Neuronal stem cell (in vitro differentiated cells): ENCODE measurements around the gene FIGLA.

Source experiments
- DNase-seq: peaks from one replicate; pipeline ENCODE4 v3.0.0-alpha.2; 2013; ENCODE audit warnings: low spot score
- H2AFZ ChIP-seq: one replicate; pipeline ENCODE4 v1.6.1; 2013; ENCODE audit warnings: mild to moderate bottlenecking, low read length, inconsistent platforms
- H2AK5ac ChIP-seq: 2 replicates; pipeline ENCODE4 v1.6.1; 2013; ENCODE audit warnings: low read depth, mild to moderate bottlenecking, inconsistent platforms, low read length, moderate library complexity, mixed read lengths
- H2BK120ac ChIP-seq: 2 replicates; pipeline ENCODE4 v1.6.1; 2013; ENCODE audit warnings: low read depth, mild to moderate bottlenecking, inconsistent platforms, low read length, moderate library complexity, mixed read lengths
- H2BK12ac ChIP-seq: one replicate; pipeline ENCODE4 v1.6.1; 2013; ENCODE audit warnings: low read length, inconsistent platforms
- H2BK15ac ChIP-seq: 2 replicates; pipeline ENCODE4 v1.6.1; 2013; ENCODE audit warnings: mild to moderate bottlenecking, low read length, inconsistent platforms, mixed read lengths
- H2BK5ac ChIP-seq: one replicate; pipeline ENCODE4 v1.6.1; 2013; ENCODE audit warnings: inconsistent platforms, mild to moderate bottlenecking, low read length, moderate library complexity
- H3K14ac ChIP-seq: one replicate; pipeline ENCODE4 v1.6.1; 2013; ENCODE audit warnings: low read length, inconsistent platforms
- H3K18ac ChIP-seq: 2 replicates; pipeline ENCODE4 v1.6.1; 2013; ENCODE audit warnings: low read length, inconsistent platforms
- H3K23ac ChIP-seq: 2 replicates; pipeline ENCODE4 v1.6.1; 2013; ENCODE audit warnings: low read depth, mild to moderate bottlenecking, mixed read lengths, low read length, inconsistent platforms; ENCODE audit not compliant: poor library complexity
- H3K27ac ChIP-seq: replicated peaks from 3 replicates; pipeline ENCODE4 v1.5.1; 2013; ENCODE audit warnings: low read length, inconsistent platforms
- H3K27me3 ChIP-seq, 3 experiments: 2 replicates each; pipeline ENCODE4 v1.6.1; 2013; ENCODE audit warnings: low read length in 3 of 3, mild to moderate bottlenecking in 2 of 3, inconsistent platforms in 1 of 3, low read depth in 1 of 3, mixed read lengths in 1 of 3, moderate library complexity in 1 of 3; ENCODE audit not compliant: control insufficient read depth in 3 of 3, insufficient read depth in 3 of 3
- H3K36me3 ChIP-seq, 2 donors: replicated peaks in 1 of 2; 2 replicates each; pipeline ENCODE4 v1.6.1; 2013; ENCODE audit warnings: low read length in 2 of 2; ENCODE audit not compliant: control insufficient read depth in 2 of 2, insufficient read depth in 2 of 2
- H3K4ac ChIP-seq: 2 replicates; pipeline ENCODE4 v1.6.1; 2013; ENCODE audit warnings: inconsistent platforms, mild to moderate bottlenecking, low read length, moderate library complexity
- H3K4me1 ChIP-seq, 2 donors: 1 replicate in 1 of 2; 2 replicates in 1 of 2; pipeline ENCODE4 v1.6.1; 2013; ENCODE audit warnings: low read length in 2 of 2, low read depth in 1 of 2; ENCODE audit not compliant: control insufficient read depth in 2 of 2, insufficient read depth in 1 of 2
- H3K4me2 ChIP-seq: one replicate; pipeline ENCODE4 v1.6.1; 2013; ENCODE audit warnings: mild to moderate bottlenecking, low read length, inconsistent platforms; ENCODE audit not compliant: insufficient read depth, poor library complexity, severe bottlenecking
- H3K4me3 ChIP-seq, 2 donors: 2 replicates each; pipeline ENCODE4 v1.5.1; 2013; ENCODE audit warnings: low read length in 2 of 2, mild to moderate bottlenecking in 2 of 2, inconsistent platforms in 1 of 2, moderate library complexity in 1 of 2
- H3K79me1 ChIP-seq: one replicate; pipeline ENCODE4 v1.6.1; 2013; ENCODE audit warnings: low read depth, mild to moderate bottlenecking, inconsistent platforms, low read length, moderate library complexity
- H3K9ac ChIP-seq: one replicate; pipeline ENCODE4 v1.6.1; 2013; ENCODE audit warnings: mild to moderate bottlenecking, low read depth, low read length, inconsistent platforms; ENCODE audit not compliant: poor library complexity
- H3K9me3 ChIP-seq, 2 donors: replicated peaks in 1 of 2; 2 replicates each; pipeline versions ENCODE3 to v1.6.1; 2013; ENCODE audit warnings: low read length in 2 of 2, mild to moderate bottlenecking in 2 of 2, inconsistent platforms in 1 of 2, low read depth in 1 of 2, mixed read lengths in 1 of 2, moderate library complexity in 1 of 2; ENCODE audit not compliant: control insufficient read depth in 2 of 2, insufficient read depth in 1 of 2
- H4K8ac ChIP-seq: one replicate; pipeline ENCODE4 v1.6.1; 2013; ENCODE audit warnings: low read depth, mild to moderate bottlenecking, inconsistent platforms, low read length, moderate library complexity
- H4K91ac ChIP-seq: one replicate; pipeline ENCODE4 v1.6.1; 2013; ENCODE audit warnings: low read length, low read depth, mild to moderate bottlenecking, inconsistent platforms; ENCODE audit not compliant: poor library complexity
- WGBS, 2 donors: extraction: QIAGEN DNeasy Blood & Tissue Kit; methylation state at CpG; one replicate each; pipeline ENCODE4 v1.1.7; 2013; ENCODE audit warnings: missing lambda C conversion rate in 2 of 2, mixed read lengths in 1 of 2; ENCODE audit not compliant: insufficient read length in 2 of 2, insufficient replicate concordance in 1 of 2; ENCODE audit errors: extremely low coverage in 2 of 2; 5-methylcytosine and 5-hydroxymethylcytosine counted together

The FIGLA gene

DNA sequence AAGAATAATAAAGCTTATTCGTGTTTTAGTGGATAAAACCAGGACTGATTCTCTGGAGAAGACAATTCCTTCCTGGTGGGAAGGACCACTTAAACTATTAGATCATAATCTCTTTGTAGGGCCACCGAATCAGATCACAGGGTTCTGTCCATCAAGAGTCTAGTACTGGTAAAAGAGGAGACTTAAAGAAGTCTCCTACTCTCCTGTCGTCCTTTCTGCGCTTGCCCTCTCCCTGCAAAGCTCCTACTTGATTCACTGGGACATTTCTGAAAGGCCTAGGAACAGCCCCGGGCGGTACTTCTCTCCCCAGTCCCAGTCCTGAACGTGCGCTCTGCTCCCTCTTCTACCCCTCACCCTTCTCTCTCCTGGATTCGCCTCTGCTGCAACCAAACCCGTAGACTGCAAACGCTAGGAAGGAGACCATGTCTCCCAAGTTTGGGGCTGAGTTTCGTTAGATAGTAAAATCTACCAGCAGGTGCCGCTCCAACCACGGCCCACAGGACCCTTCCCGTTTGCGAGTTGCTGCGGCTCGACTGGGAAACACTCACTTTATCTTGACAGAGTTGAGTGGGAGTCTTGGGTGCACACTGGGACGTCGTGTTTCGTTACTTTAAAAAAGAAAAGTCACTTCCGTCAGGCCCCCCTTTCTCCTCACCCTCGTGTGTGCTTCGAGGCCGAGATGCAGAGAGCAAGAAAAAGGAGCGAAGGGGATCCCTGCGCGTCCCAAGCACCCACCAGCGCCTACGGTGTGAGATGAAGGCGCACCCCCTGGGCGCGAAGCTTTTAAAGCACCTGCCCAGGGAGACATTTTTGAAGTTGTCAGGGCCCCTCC lies 923 bp downstream of the FIGLA start:
- Histone ChIP-seq H3K4me3 (no peak overlapping the region), H3K18ac (peak overlapping the region; percentile 48), H3K23ac (no peak overlapping the region), H2AFZ (peak overlapping the region; percentile 78), H2BK15ac (no peak overlapping the region), H3K27ac (no peak overlapping the region), H4K8ac (no peak overlapping the region), H2BK12ac (no peak overlapping the region), H2BK120ac (no peak overlapping the region), H3K79me1 (no peaks in the 10 kb centered on the region), H3K4me1 (peaks cover 0 to 2% of the 10 kb centered on the region in 2 donors), H4K91ac (no peak overlapping the region), H3K14ac (no peak overlapping the region), H3K4ac (no peak overlapping the region), H3K9me3 (peaks cover 0 to 8% of the 10 kb centered on the region in 2 donors), H2AK5ac (no peak overlapping the region), H3K36me3 (no peaks in the 10 kb centered on the region), H3K4me2 (peak overlapping the region; percentile 88), H3K27me3 (peaks cover 12 to 80% (median 40%) of the 10 kb centered on the region in 3 experiments), H2BK5ac (no peak overlapping the region), H3K9ac (peak overlapping the region; percentile 50)
- WGBS, 2 donors = no CpG with 5 or more reads among the region's 33 CpGs
- DNase-seq = peak; percentile 68

DNA sequence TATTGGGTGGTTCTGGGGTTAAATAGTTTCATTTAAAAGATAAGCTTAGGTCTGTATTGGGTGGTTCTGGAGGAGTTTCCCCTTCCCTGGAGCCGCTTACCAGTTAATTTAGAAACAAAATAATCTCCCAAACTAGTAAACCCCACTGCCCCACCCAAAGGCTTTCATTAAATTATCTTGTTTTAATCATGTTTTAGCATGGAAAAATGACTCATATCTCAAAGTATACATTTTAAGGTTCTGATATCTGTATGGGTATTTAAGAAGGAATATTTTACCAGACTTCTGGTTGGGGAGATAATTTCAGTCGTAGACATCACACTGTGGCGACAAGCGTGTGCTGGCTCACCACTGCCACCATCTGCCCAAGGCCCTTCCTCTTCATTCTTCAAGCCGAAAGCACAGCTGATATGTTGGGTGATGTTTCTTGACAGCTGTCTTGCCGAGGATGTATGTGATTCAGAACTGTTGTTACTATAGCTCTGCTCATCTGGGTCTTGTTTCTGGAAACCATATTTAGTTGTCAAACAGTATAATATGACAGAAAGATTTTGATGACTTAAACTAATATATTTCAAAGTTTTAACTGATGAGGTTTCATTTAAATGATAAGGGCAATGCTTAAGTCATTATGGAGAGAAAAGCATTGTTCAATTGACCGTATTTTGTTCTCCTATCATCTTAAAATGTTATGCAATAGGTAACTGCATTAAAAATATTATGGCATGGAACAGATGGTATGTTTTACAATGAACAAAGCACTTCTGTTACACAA lies 5.1 kb downstream of the FIGLA start:
- H4K8ac ChIP-seq = no peak overlapping the region
- H3K23ac ChIP-seq = no peak overlapping the region
- H2AK5ac ChIP-seq = no peak overlapping the region
- no peak overlapping the region for H2BK15ac ChIP-seq
- no peak overlapping the region for H3K9ac ChIP-seq
- H3K9me3 ChIP-seq = no peaks in the 10 kb centered on the region
- no peaks in the 10 kb centered on the region for H3K79me1 ChIP-seq
- no peak overlapping the region for H3K18ac ChIP-seq
- H3K4ac ChIP-seq = no peak overlapping the region
- no CpG with 5 or more reads among the region's 7 CpGs for WGBS, 2 donors
- H3K27ac ChIP-seq = no peak overlapping the region
- no peak overlapping the region for H3K4me2 ChIP-seq
- H3K14ac ChIP-seq = no peak overlapping the region
- peaks cover 0 to 4% of the 10 kb centered on the region in 2 donors for H3K4me1 ChIP-seq
- no peak overlapping the region for H2BK120ac ChIP-seq
- no peak overlapping the region for H4K91ac ChIP-seq
- no peaks in the 10 kb centered on the region for H3K36me3 ChIP-seq
- no peak overlapping the region for H3K4me3 ChIP-seq
- no peak overlapping the region for H2AFZ ChIP-seq
- no peak overlapping the region for H2BK12ac ChIP-seq
- no peak overlapping the region for H2BK5ac ChIP-seq
- peaks cover 6 to 48% (median 21%) of the 10 kb centered on the region in 3 experiments for H3K27me3 ChIP-seq
- DNase-seq = peak; percentile 6

GRCh38 chr2:70784320-70784719 lies 6.1 kb downstream of the FIGLA start:
- H3K4ac ChIP-seq = no peak overlapping the region
- H3K4me2 ChIP-seq = no peak overlapping the region
- WGBS, 2 donors = no CpG with 5 or more reads among the region's 2 CpGs
- no peak overlapping the region for H2AFZ ChIP-seq
- no peaks in the 10 kb centered on the region for H3K36me3 ChIP-seq
- no peak overlapping the region for H3K14ac ChIP-seq
- H3K9ac ChIP-seq = no peak overlapping the region
- H2BK120ac ChIP-seq = no peak overlapping the region
- H3K9me3 ChIP-seq = no peaks in the 10 kb centered on the region
- H3K27ac ChIP-seq = no peak overlapping the region
- peaks cover 0 to 2% of the 10 kb centered on the region in 2 donors for H3K4me1 ChIP-seq
- H4K8ac ChIP-seq = no peak overlapping the region
- H2BK5ac ChIP-seq = no peak overlapping the region
- H4K91ac ChIP-seq = no peak overlapping the region
- no peak for DNase-seq
- H3K79me1 ChIP-seq = no peaks in the 10 kb centered on the region
- H2BK15ac ChIP-seq = no peak overlapping the region
- H2BK12ac ChIP-seq = no peak overlapping the region
- H3K18ac ChIP-seq = no peak overlapping the region
- no peak overlapping the region for H3K23ac ChIP-seq
- H3K4me3 ChIP-seq = no peak overlapping the region
- H2AK5ac ChIP-seq = no peak overlapping the region
- H3K27me3 ChIP-seq = peaks cover 0 to 48% (median 11%) of the 10 kb centered on the region in 3 experiments
